ENCODE measurements around the gene WIPF1. TPM values are rescaled to one million over a fixed set of nuclear protein-coding genes. Genes with fewer than 3 reads are reported as not detected.

Gene WIPF1
- polyA plus RNA-seq, 1 of the 3 experiments (the other 2 are of a cell fraction), result 56.7 TPM

DNA sequence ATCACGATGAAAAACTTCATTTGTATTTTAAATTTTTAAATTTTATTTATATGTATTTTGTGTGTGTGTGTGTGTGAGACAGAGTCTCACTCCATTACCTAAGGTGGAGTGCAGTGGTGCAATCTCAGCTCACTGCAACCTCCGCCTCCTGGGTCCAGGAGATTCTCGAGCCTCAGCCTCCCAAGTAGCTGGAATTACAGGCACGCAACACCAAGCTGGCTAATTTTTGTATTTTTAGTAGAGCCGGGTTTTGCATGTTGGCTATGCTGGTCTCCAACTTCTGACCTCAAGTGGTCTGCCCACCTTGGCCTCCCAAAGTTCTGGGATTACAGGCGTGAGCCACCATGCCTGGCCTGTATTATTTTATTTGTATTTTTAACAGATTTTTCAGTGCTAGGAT is 45.8 kb upstream of the WIPF1 start:
- peaks cover 10 to 21% of the 10 kb centered on the region in 2 experiments for H3K36me3 ChIP-seq (replicated peaks in 1 of 2; ENCODE audit: control insufficient read depth in 1 of 2, insufficient read depth in 2 of 2, low read length in 1 of 2)
- no peaks in the 10 kb centered on the region for H4K20me1 ChIP-seq (ENCODE audit: insufficient read depth)
- no peaks in the 10 kb centered on the region for H3K9me2 ChIP-seq
- no peak overlapping the region for H3K27ac ChIP-seq (ENCODE audit: low read depth in 2 of 2, low read length in 1 of 2)
- H3K4me3 ChIP-seq (ENCODE audit: low read depth in 2 of 2, low read length in 1 of 2), result no peak overlapping the region
- no peak overlapping the region for H3K9ac ChIP-seq
- ChIA-PET CTCF (no interaction called here), POLR2A (no interaction called here)
- H3K4me2 ChIP-seq, result no peak overlapping the region
- no peaks in the 10 kb centered on the region; a peak in 1 of 4 replicates for H3K4me1 ChIP-seq (ENCODE audit: control insufficient read depth in 1 of 2, insufficient read depth in 2 of 2, low read depth in 1 of 2, low read length in 1 of 2)
- TF ChIP-seq JUND (IDR thresholded peaks at IDR 0.05) (no peak), EP300 (IDR thresholded peaks at IDR 0.05; ENCODE audit: borderline replicate concordance in 1 of 2, low read depth in 1 of 2, low read length in 1 of 2) (no peak), GABPA (IDR thresholded peaks at IDR 0.05; ENCODE audit: low read depth) (no peak), MEF2A (IDR thresholded peaks at IDR 0.05; ENCODE audit: borderline replicate concordance, low read depth) (no peak), SIN3A (IDR thresholded peaks at IDR 0.05; ENCODE audit: borderline replicate concordance, low read depth, low read length) (no peak), RAD21 (IDR thresholded peaks at IDR 0.05; ENCODE audit: low read length) (no peak), RFX5 (IDR thresholded peaks at IDR 0.05; ENCODE audit: low read length) (no peak), CHD2 (IDR thresholded peaks at IDR 0.05; ENCODE audit: low read length, partially characterized antibody) (no peak)
- TF ChIP-seq, protein P1, sequence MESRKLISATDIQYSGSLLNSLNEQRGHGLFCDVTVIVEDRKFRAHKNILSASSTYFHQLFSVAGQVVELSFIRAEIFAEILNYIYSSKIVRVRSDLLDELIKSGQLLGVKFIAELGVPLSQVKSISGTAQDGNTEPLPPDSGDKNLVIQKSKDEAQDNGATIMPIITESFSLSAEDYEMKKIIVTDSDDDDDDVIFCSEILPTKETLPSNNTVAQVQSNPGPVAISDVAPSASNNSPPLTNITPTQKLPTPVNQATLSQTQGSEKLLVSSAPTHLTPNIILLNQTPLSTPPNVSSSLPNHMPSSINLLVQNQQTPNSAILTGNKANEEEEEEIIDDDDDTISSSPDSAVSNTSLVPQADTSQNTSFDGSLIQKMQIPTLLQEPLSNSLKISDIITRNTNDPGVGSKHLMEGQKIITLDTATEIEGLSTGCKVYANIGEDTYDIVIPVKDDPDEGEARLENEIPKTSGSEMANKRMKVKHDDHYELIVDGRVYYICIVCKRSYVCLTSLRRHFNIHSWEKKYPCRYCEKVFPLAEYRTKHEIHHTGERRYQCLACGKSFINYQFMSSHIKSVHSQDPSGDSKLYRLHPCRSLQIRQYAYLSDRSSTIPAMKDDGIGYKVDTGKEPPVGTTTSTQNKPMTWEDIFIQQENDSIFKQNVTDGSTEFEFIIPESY (IDR thresholded peaks at IDR 0.05; ENCODE audit: borderline replicate concordance, low read depth), result no peak
- TF ChIP-seq, protein P2, sequence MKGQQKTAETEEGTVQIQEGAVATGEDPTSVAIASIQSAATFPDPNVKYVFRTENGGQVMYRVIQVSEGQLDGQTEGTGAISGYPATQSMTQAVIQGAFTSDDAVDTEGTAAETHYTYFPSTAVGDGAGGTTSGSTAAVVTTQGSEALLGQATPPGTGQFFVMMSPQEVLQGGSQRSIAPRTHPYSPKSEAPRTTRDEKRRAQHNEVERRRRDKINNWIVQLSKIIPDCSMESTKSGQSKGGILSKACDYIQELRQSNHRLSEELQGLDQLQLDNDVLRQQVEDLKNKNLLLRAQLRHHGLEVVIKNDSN (IDR thresholded peaks at IDR 0.05; ENCODE audit: borderline replicate concordance, low read depth), result no peak
- no peak overlapping the region for H2AFZ ChIP-seq (ENCODE audit: low read depth)
- H3K9me3 ChIP-seq, result peaks cover 5% of the 10 kb centered on the region; the same call in 1 of the 2 replicates
- no peak for DNase-seq
- no peaks in the 10 kb centered on the region for H3K27me3 ChIP-seq (ENCODE audit: insufficient read depth)
- WGBS (ENCODE audit: low lambda C conversion rate), result 97% methylated on average over 6 of the region's 6 CpGs
- H3F3A ChIP-seq (replicated peaks; ENCODE audit: insufficient read depth), result no peaks in the 10 kb centered on the region
- H3K79me2 ChIP-seq (ENCODE audit: insufficient read depth), result peaks cover 87% of the 10 kb centered on the region

DNA sequence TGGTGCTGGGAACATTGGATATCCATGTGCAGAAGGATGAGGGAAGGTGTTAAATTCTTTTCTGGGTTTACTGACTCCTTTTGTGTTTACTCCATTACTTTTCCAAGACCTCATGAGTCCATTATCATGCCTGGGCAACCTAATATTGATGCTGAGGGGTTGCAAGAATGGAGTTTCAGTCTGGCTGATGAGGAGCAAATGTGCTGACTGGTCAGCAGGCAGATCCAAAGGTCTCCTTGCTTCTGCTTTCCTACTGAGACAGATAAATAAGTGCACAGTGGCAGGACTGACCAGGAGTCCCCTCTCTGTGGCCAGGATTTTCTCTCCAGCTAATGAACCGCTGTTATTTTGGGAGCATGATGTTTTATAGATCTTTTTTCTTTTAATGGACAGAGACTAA is 43.6 kb upstream of the WIPF1 start:
- peaks cover 19% of the 10 kb centered on the region for H3F3A ChIP-seq (replicated peaks; ENCODE audit: insufficient read depth)
- H3K27ac ChIP-seq (ENCODE audit: low read depth in 2 of 2, low read length in 1 of 2), result no peak overlapping the region
- no peak overlapping the region for H3K4me3 ChIP-seq (ENCODE audit: low read depth in 2 of 2, low read length in 1 of 2)
- DNase-seq, result no peak
- H3K4me2 ChIP-seq, result no peak overlapping the region
- H3K4me1 ChIP-seq (ENCODE audit: control insufficient read depth in 1 of 2, insufficient read depth in 2 of 2, low read depth in 1 of 2, low read length in 1 of 2), result peaks cover 0 to 6% of the 10 kb centered on the region in 2 experiments; a peak in 1 of 4 replicates
- H3K9ac ChIP-seq, result no peak overlapping the region
- peaks cover 5% of the 10 kb centered on the region; the same call in 1 of the 2 replicates for H3K9me3 ChIP-seq
- ChIA-PET CTCF (no interaction called here), POLR2A (no interaction called here)
- no peaks in the 10 kb centered on the region for H4K20me1 ChIP-seq (ENCODE audit: insufficient read depth)
- 93% methylated on average over 1 of the region's 1 CpG for WGBS (ENCODE audit: low lambda C conversion rate)
- no peak overlapping the region for H2AFZ ChIP-seq (ENCODE audit: low read depth)
- H3K27me3 ChIP-seq (ENCODE audit: insufficient read depth), result no peaks in the 10 kb centered on the region
- no peaks in the 10 kb centered on the region for H3K9me2 ChIP-seq
- H3K36me3 ChIP-seq (replicated peaks in 1 of 2; ENCODE audit: control insufficient read depth in 1 of 2, insufficient read depth in 2 of 2, low read length in 1 of 2), result peaks cover 2 to 14% of the 10 kb centered on the region in 2 experiments
- TF ChIP-seq SMC3 (IDR thresholded peaks at IDR 0.05; ENCODE audit: low read depth, low read length) (no peak), TAF1 (IDR thresholded peaks at IDR 0.05; ENCODE audit: borderline replicate concordance, low read depth, low read length) (no peak), CHD2 (IDR thresholded peaks at IDR 0.05; ENCODE audit: low read length, partially characterized antibody) (no peak), EZH2phosphoT487 (IDR thresholded peaks at IDR 0.05; ENCODE audit: borderline replicate concordance, low read depth) (no peak), RCOR1 (IDR thresholded peaks at IDR 0.05; ENCODE audit: low read length) (no peak), TEAD4 (IDR thresholded peaks at IDR 0.05; ENCODE audit: borderline replicate concordance, insufficient read depth) (no peak), RXRA (IDR thresholded peaks at IDR 0.05; ENCODE audit: borderline replicate concordance, low read depth) (no peak), GABPA (IDR thresholded peaks at IDR 0.05; ENCODE audit: low read depth) (no peak), RAD21 (IDR thresholded peaks at IDR 0.05; ENCODE audit: low read length) (no peak), RFX5 (IDR thresholded peaks at IDR 0.05; ENCODE audit: low read length) (no peak), GATA2 (CRISPR knock-in tag; IDR thresholded peaks at IDR 0.05) (no peak), FOSL2 (IDR thresholded peaks at IDR 0.05; ENCODE audit: borderline replicate concordance, low read depth) (no peak)
- TF ChIP-seq, protein P3, sequence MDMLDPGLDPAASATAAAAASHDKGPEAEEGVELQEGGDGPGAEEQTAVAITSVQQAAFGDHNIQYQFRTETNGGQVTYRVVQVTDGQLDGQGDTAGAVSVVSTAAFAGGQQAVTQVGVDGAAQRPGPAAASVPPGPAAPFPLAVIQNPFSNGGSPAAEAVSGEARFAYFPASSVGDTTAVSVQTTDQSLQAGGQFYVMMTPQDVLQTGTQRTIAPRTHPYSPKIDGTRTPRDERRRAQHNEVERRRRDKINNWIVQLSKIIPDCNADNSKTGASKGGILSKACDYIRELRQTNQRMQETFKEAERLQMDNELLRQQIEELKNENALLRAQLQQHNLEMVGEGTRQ (IDR thresholded peaks at IDR 0.05; ENCODE audit: borderline replicate concordance, low read depth, low read length), result no peak
- TF ChIP-seq, protein P4, sequence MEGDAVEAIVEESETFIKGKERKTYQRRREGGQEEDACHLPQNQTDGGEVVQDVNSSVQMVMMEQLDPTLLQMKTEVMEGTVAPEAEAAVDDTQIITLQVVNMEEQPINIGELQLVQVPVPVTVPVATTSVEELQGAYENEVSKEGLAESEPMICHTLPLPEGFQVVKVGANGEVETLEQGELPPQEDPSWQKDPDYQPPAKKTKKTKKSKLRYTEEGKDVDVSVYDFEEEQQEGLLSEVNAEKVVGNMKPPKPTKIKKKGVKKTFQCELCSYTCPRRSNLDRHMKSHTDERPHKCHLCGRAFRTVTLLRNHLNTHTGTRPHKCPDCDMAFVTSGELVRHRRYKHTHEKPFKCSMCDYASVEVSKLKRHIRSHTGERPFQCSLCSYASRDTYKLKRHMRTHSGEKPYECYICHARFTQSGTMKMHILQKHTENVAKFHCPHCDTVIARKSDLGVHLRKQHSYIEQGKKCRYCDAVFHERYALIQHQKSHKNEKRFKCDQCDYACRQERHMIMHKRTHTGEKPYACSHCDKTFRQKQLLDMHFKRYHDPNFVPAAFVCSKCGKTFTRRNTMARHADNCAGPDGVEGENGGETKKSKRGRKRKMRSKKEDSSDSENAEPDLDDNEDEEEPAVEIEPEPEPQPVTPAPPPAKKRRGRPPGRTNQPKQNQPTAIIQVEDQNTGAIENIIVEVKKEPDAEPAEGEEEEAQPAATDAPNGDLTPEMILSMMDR (IDR thresholded peaks at IDR 0.05), result no peak
- TF ChIP-seq, protein P5, sequence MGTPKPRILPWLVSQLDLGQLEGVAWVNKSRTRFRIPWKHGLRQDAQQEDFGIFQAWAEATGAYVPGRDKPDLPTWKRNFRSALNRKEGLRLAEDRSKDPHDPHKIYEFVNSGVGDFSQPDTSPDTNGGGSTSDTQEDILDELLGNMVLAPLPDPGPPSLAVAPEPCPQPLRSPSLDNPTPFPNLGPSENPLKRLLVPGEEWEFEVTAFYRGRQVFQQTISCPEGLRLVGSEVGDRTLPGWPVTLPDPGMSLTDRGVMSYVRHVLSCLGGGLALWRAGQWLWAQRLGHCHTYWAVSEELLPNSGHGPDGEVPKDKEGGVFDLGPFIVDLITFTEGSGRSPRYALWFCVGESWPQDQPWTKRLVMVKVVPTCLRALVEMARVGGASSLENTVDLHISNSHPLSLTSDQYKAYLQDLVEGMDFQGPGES (IDR thresholded peaks at IDR 0.05; ENCODE audit: low read depth, low read length), result no peak
- H3K79me2 ChIP-seq (ENCODE audit: insufficient read depth), result peaks cover 76% of the 10 kb centered on the region
